KMS-11 (cell line): ENCODE results near the gene AMOTL1.

ENCODE experiments used
- H2AFZ ChIP-seq: fragments of 200-600 bp; sonication (generic); 2 replicates; pipeline ENCODE4 v1.6.1; 2016; ENCODE audit warnings: antibody characterized with exemption, mixed run types, low read depth
- H3K27ac ChIP-seq: fragments of 200-600 bp; sonication (generic); 2 replicates; pipeline ENCODE4 v1.6.1; 2016; ENCODE audit warnings: mild to moderate bottlenecking, mixed run types
- H3K27me3 ChIP-seq: fragments of 200-600 bp; sonication (generic); 2 replicates; pipeline ENCODE4 v1.6.1; 2017; ENCODE audit warnings: mild to moderate bottlenecking, low read depth, mixed run types, moderate library complexity; ENCODE audit not compliant: insufficient read depth
- H3K36me3 ChIP-seq: fragments of 200-600 bp; sonication (generic); 2 replicates; pipeline ENCODE4 v1.6.1; 2017; ENCODE audit warnings: mild to moderate bottlenecking, mixed run types; ENCODE audit not compliant: insufficient read depth
- H3K4me1 ChIP-seq: fragments of 200-600 bp; sonication (generic); 2 replicates; pipeline ENCODE4 v1.6.1; 2016; ENCODE audit warnings: mild to moderate bottlenecking, low read depth, mixed run types; ENCODE audit not compliant: poor library complexity, severe bottlenecking
- H3K4me2 ChIP-seq: fragments of 200-600 bp; sonication (generic); 2 replicates; pipeline ENCODE4 v1.7.0; 2016; ENCODE audit warnings: mild to moderate bottlenecking, mixed run types
- H3K4me3 ChIP-seq: fragments of 200-600 bp; sonication (generic); IDR thresholded peaks from 2 replicates; pipeline ENCODE4 v1.6.1; 2017; ENCODE audit warnings: low read depth, low read length, mixed read lengths; ENCODE audit not compliant: insufficient read depth
- H3K79me2 ChIP-seq: fragments of 200-600 bp; sonication (generic); 2 replicates; pipeline ENCODE4 v1.6.1; 2016; ENCODE audit warnings: low read depth, mixed run types; ENCODE audit not compliant: insufficient read depth
- H3K9ac ChIP-seq: fragments of 200-600 bp; sonication (generic); 2 replicates; pipeline ENCODE4 v1.6.1; 2016; ENCODE audit warnings: mild to moderate bottlenecking, mixed run types
- H4K20me1 ChIP-seq: fragments of 200-600 bp; sonication (generic); 2 replicates; pipeline ENCODE4 v1.6.1; 2016; ENCODE audit warnings: mild to moderate bottlenecking, mixed run types; ENCODE audit not compliant: insufficient read depth
- TF ChIP-seq, protein P1 (sequence below): fragments of 200-600 bp; sonication (generic); conservative IDR thresholded peaks from 2 replicates; pipeline ENCODE4 v1.6.1; 2017; ENCODE audit warnings: low read depth, mild to moderate bottlenecking, antibody characterized with exemption, low read length, moderate library complexity, mixed read lengths

The AMOTL1 gene

DNA sequence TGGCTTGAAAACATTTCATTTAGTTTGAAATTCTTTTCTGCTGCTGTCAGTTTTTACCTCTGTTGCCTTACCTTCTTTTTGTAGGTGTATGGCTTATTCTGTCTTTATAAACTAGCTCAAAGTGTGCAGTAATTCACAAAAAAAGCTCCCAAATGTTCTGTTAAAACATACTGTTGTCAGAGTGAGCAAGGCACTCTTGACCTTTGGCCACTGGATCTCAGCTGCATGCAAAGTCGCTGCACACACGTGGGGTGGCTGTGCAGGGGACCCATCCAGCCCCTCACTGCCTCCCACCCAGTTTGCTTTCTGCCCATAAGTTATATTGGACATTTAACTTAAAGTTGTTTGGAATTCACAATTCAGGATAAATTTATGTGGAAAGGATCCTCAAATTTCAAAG is 92.2 kb downstream of the AMOTL1 start:
- Histone ChIP-seq H3K4me3 (no peak overlapping the region), H3K79me2 (no peaks in the 10 kb centered on the region), H3K36me3 (no peaks in the 10 kb centered on the region), H3K27me3 (no peaks in the 10 kb centered on the region), H3K27ac (no peak overlapping the region), H3K4me1 (no peaks in the 10 kb centered on the region), H4K20me1 (no peaks in the 10 kb centered on the region), H3K9ac (no peak overlapping the region), H3K4me2 (no peak overlapping the region), H2AFZ (no peak overlapping the region)
- TF ChIP-seq, protein P1, sequence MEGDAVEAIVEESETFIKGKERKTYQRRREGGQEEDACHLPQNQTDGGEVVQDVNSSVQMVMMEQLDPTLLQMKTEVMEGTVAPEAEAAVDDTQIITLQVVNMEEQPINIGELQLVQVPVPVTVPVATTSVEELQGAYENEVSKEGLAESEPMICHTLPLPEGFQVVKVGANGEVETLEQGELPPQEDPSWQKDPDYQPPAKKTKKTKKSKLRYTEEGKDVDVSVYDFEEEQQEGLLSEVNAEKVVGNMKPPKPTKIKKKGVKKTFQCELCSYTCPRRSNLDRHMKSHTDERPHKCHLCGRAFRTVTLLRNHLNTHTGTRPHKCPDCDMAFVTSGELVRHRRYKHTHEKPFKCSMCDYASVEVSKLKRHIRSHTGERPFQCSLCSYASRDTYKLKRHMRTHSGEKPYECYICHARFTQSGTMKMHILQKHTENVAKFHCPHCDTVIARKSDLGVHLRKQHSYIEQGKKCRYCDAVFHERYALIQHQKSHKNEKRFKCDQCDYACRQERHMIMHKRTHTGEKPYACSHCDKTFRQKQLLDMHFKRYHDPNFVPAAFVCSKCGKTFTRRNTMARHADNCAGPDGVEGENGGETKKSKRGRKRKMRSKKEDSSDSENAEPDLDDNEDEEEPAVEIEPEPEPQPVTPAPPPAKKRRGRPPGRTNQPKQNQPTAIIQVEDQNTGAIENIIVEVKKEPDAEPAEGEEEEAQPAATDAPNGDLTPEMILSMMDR, result no peak

DNA sequence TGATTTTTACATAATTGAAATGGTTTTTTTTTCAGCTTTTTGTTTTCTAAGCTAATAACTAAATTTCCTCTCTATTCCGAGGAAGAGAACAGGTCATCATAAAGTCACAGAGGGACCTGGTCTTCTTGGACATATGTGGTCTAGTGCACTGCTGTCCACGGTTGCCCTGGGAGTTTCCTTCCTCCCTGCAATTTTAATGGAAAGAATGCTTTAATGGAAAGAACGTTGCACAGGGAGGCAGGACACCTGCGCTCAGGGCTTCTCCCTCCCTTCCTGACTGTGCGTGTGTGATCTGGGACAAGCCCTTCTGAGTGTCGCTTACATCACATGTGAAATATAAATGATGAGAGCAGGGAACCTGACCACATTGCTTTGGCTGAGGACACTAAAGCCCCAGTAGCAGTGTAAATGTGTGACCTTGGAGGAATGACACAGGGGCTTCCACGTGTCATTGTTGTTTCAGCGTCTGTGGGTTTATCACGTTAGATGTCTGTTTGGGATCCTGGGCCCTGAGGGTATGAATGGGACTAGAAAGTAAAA is 93.2 kb downstream of the AMOTL1 start:
- no peaks in the 10 kb centered on the region for H3K4me1 ChIP-seq
- no peaks in the 10 kb centered on the region for H3K36me3 ChIP-seq
- H3K4me3 ChIP-seq, result no peak overlapping the region
- H3K27ac ChIP-seq, result no peak overlapping the region
- TF ChIP-seq, protein P1, result no peak
- no peak overlapping the region for H3K4me2 ChIP-seq
- no peak overlapping the region for H2AFZ ChIP-seq
- H4K20me1 ChIP-seq, result no peaks in the 10 kb centered on the region
- no peak overlapping the region for H3K9ac ChIP-seq
- no peaks in the 10 kb centered on the region for H3K79me2 ChIP-seq
- no peaks in the 10 kb centered on the region for H3K27me3 ChIP-seq

DNA sequence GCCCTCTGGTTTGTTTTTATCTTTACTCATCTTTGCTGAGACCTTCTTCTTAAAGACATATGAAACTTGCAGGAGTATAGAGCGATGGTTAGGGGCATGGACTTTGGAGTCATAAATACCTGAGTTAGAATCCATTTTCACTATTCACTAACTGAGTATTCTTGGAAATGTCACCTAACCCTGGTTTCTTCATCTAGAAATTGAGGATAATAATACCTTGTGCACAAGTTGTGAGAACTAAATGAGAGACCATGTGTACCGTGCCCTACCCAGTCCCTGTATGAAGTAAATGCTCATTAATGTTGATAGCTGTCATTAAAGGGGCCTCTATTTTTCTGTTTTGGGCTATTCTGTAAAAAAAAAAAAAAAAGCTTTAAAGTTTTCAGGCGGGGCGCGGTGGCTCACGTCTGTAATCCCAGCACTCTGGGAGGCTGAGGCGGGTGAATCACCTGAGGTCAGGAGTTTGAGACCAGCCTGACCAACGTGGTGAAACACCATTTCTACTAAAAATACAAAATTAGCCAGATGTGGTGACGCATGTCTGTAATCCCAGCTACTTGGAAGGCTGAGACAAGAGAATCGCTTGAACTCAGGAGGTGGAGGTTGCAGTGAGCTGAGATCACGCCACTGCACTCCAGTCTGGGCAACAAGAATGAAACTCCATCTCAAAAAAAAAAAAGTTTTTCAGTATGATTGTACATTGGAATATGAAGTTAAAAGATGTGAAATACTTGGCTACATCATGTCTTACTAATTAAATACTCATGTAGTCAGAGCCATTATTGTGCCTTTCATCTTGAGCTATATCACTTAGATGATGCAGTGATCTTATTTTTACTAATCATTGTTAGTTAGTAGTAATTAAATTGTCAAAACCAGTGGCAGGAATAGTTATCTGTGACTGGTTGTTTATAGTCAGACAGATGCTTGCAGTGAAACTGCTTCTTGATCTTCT is 95.0 kb downstream of the AMOTL1 start:
- Histone ChIP-seq H3K27ac (no peak overlapping the region), H3K79me2 (no peaks in the 10 kb centered on the region), H2AFZ (no peak overlapping the region), H4K20me1 (no peaks in the 10 kb centered on the region), H3K9ac (no peak overlapping the region), H3K4me3 (no peak overlapping the region), H3K36me3 (no peaks in the 10 kb centered on the region), H3K4me1 (no peaks in the 10 kb centered on the region), H3K27me3 (no peaks in the 10 kb centered on the region), H3K4me2 (no peak overlapping the region)
- TF ChIP-seq, protein P1, result no peak

DNA sequence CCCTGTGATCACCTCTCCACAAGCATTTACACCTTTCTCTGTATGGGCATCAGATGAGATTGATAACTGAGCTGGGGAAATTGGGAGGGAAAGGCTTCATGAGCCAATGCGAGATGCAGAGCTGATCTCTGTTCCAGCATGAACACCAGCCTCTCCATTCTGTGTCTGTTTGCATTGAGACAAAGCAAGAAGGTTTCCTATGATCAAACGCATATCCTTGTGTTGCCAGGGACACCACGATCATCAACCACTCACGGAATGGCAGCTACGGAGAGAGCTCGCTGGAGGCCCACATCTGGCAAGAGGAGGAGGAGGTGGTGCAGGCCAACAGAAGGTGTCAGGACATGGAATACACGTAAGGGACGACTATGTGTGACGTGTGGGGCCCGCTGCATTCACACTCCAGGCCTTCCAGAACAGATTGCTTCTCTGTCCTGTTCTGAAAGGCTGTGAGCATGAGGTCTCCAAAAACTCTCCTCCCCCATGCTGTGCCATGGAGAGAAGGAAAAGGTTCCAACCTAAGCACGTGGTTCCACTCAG is 96.4 kb downstream of the AMOTL1 start:
- Histone ChIP-seq H3K36me3 (no peaks in the 10 kb centered on the region), H3K27me3 (no peaks in the 10 kb centered on the region), H3K9ac (no peak overlapping the region), H4K20me1 (no peaks in the 10 kb centered on the region), H3K4me3 (no peak overlapping the region), H3K4me1 (no peaks in the 10 kb centered on the region), H3K27ac (no peak overlapping the region), H3K4me2 (no peak overlapping the region), H2AFZ (no peak overlapping the region), H3K79me2 (no peaks in the 10 kb centered on the region)
- TF ChIP-seq, protein P1, result no peak
